ENCODE results near the gene PRODH.
"Not testable (repeated sequence)": the region's sequence is repeated elsewhere in the genome, so short reads cannot be mapped to it uniquely, and the experiment has no call there.

Gene PRODH

DNA sequence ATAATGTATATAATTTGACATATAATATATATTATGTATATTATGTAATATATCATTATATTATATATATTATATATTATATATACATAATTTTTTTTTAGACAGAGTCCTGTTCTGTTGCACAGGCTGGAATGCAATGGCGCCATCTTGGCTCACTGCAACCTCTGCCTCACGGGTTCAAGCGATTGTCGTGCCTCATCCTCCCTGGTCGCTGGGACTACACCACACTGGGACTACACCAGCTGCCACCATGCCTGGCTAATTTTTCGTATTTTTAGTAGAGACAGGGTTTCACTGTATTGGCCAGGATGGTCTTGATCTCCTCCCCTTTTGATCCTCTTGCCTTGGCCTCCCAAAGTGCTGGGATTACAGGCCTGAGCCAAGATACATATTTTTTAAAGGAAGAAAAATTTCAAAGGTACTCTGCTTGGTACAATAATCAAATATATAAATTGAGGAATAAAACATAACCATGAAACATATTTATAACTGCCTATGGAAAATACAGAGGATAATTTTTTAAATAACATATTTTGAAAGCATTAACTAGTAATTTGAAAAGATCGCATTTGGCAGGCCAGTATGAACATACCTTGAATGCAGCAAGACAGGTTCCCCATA, 39.9 kb downstream of the PRODH start:
- not testable (repeated sequence) for DNase-seq

DNA sequence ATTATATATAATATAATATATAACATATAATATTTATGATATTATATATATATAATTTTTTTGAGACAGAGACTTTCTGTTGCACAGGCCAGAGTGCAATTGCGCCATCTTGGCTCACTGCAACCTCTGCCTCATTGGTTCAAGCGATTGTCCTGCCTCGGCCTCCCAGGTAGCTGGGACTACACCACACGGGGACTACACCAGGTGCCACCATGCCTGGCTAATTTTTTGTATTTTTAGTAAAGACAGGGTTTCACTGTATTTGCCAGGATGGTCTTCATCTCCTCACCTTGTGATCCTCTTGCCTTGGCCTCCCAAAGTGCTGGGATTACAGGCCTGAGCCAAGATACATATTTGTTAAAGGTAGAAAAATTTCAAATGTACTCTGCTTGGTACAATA, 42.3 kb downstream of the PRODH start:
- not testable (repeated sequence) for DNase-seq

DNA sequence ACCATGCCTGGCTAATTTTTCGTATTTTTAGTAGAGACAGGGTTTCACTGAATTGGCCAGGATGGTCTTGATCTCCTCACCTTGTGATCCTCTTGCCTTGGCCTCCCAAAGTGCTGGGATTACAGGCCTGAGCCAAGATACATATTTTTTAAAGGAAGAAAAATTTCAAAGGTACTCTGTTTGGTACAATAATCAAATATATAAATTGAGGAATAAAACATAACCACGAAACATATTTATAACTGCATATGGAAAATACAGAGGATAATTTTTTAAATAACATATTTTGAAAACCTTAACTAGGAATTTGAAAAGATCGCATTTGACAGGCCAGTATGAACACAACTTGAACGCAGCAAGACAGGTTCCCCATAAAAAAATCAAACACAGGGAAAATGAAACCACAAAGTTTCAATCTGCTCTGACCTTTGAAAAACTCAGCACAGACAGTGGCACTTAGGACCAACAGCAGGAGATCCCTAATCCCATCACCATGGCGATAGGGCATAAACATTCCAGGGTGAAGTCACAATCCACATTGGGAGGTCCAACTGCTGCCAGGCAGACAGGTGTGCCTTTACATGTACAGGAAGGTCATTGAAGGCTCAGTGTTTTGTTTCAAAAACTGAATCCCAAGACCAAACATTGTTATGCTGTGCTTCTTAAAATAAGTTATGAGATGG, 45.4 kb downstream of the PRODH start:
- not testable (repeated sequence) for DNase-seq

DNA sequence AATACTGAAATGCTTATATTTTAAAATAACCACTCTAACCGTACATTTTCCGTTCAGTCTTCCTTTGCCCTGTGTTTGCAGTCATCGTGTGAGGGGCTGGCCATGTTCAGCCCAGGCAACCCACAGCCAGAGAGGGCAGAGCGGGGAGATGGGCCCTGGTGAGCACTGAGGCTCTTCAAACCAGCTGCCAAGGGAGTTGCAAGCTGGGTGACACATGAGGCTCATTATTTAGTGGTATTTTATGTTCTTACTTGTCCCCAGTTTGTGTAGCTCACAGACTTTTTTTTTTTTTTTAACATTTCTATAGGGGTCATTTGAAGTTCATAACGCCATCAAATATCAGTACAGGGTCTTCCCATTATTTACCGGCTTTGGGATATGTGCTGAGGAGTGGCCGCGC, 48.0 kb downstream of the PRODH start:
- no peak for DNase-seq

DNA sequence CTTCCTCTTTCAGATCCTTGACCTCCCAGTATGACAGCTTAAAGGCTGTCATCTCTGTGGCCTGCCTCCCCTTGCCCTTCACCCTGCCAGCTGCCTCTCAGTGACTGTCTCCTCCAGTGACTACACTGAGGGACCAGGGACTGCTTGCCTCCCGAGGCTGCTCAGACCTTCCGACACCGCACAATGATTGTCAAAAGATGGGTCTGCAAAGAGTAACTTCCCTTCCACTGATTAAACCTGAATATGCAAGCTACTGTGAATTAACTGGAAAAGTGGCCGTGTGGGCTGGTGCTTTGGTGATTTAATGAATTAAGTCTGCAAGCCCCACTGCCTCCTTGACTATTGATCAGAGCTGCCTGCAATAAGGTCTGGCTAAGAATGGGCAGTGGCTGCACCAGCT, 51.6 kb downstream of the PRODH start:
- not testable (repeated sequence) for DNase-seq

DNA sequence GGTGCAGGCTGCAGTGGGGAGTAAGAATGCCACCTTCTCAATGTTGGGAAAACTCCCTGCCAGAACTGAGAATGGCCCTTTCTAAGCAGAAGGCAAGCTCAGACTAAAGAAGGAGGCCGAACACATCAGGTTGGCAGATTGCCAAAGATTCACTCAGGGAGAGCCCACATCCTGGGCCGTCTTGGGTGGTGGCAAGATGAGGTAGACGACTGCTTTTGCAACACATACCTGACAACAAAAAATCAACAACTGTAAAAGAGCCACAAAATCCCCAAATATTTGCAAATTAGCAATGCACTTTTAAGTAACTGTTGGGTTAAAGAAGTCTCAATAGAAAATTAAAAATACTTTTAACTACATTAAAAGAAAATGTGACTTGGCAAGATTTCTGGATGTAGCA, 54.8 kb downstream of the PRODH start:
- not testable (repeated sequence) for DNase-seq

All from NCI-H2171 treated with DMSO at 0.1 percent for 48 hours (cell line).